Karpas-422 (cell line): Measurements from ENCODE around the gene IGSF23. TPM values are rescaled to one million over a fixed set of nuclear protein-coding genes. Genes with fewer than 3 reads are reported as not detected.

Experiments used
- DNase-seq: peaks from one replicate; pipeline ENCODE4 v3.0.0-alpha.2; 2015
- H2AFZ ChIP-seq: fragments of 200-600 bp; sonication (generic); 2 replicates; pipeline ENCODE4 v1.6.1; 2014; ENCODE audit warnings: antibody characterized with exemption, low read length, mixed read lengths
- H3K27ac ChIP-seq: fragments of 200-600 bp; sonication (generic); 2 replicates; pipeline ENCODE4 v1.5.1; 2014; ENCODE audit warnings: mild to moderate bottlenecking, low read length, moderate library complexity
- H3K27me3 ChIP-seq: fragments of 200-600 bp; sonication (generic); 2 replicates; pipeline ENCODE4 v1.6.1; 2014; ENCODE audit warnings: low read length, mixed read lengths
- H3K36me3 ChIP-seq: fragments of 200-600 bp; sonication (generic); 2 replicates; pipeline ENCODE4 v1.6.1; 2014; ENCODE audit warnings: low read length, mixed read lengths; ENCODE audit not compliant: insufficient read depth
- H3K4me1 ChIP-seq: fragments of 200-600 bp; sonication (generic); 2 replicates; pipeline ENCODE4 v1.6.1; 2014; ENCODE audit warnings: mild to moderate bottlenecking, low read length, mixed read lengths
- H3K4me2 ChIP-seq: fragments of 200-600 bp; sonication (generic); 2 replicates; pipeline ENCODE4 v1.6.1; 2014; ENCODE audit warnings: low read length, low read depth, mild to moderate bottlenecking; ENCODE audit not compliant: poor library complexity, severe bottlenecking
- H3K4me3 ChIP-seq: fragments of 200-600 bp; sonication (generic); 2 replicates; pipeline ENCODE4 v1.5.1; 2014; ENCODE audit warnings: mild to moderate bottlenecking, antibody characterized with exemption, low read length, mixed read lengths
- H3K79me2 ChIP-seq: fragments of 200-600 bp; sonication (generic); 2 replicates; pipeline ENCODE4 v1.6.1; 2014; ENCODE audit warnings: mild to moderate bottlenecking, low read length, mixed read lengths
- H3K9ac ChIP-seq: fragments of 200-600 bp; sonication (generic); 2 replicates; pipeline ENCODE4 v1.6.0; 2014; ENCODE audit warnings: low read length
- H3K9me2 ChIP-seq: fragments of 200-600 bp; sonication (generic), shearing (Covaris generic); replicated peaks from 2 replicates; pipeline ENCODE4 v1.6.0; 2014; ENCODE audit warnings: mild to moderate bottlenecking, low read length, moderate library complexity; ENCODE audit not compliant: insufficient read depth
- H3K9me3 ChIP-seq: fragments of 300-700, 200-600 bp; sonication (generic); 2 replicates; pipeline ENCODE4 v1.6.1; 2014; ENCODE audit warnings: low read length, mixed read lengths
- H4K20me1 ChIP-seq: fragments of 200-600 bp; sonication (generic); 2 replicates; pipeline ENCODE4 v1.6.1; 2014; ENCODE audit warnings: mild to moderate bottlenecking, antibody characterized with exemption, low read length, low read depth; ENCODE audit not compliant: insufficient read depth
- total RNA-seq: library from RNA; depleted of rRNA; stranded (reverse); fragments of >200 nt; shearing (Covaris generic); gene quantifications from 2 replicates; pipeline ENCODE4 v1.2.3, GENCODE V29; 2014; ENCODE audit warnings: low replicate concordance

Gene IGSF23
- total RNA-seq, 1 experiment from 2014 or later, result not detected

DNA sequence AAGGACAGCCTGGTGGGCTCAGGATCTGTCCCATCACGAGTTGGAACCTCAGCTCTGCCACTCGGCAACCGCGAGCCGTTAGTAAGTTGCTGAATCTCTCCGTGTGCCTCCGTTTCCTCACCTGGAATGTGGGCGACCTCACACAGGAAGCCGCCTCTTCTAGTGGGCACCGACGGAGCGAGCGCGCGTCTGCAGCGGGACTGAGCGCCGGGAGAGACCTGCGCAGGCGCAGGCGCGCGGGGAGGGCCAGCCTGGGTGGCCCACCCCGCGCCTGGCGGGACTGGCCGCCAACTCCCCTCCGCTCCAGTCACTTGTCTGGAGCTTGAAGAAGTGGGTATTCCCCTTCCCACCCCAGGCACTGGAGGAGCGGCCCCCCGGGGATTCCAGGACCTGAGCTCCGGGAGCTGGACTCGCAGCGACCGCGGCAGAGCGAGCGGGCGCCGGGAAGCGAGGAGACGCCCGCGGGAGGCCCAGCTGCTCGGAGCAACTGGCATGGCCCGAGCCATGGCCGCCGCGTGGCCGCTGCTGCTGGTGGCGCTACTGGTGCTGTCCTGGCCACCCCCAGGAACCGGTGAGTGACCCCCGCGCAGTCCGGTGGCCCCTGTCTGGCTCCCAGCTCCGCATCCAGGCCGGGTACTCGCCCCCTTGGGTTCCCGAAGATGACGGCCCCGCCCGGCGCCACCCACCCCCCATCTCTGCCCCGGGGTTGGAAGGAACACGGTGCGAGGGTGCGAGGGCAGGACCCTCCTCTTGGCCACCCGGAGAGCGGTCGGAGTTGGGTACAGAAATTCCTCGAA lies 30.4 kb downstream of the IGSF23 start, which contains the start of gene PVR:
Gene PVR, plus strand, starts transcription at position 306 of the 797 bp plus-strand sequence. Its CDS starts 187 bp downstream, at position 493.
- H3K4me2 ChIP-seq, result no peak within 1 kb of the TSS
- H4K20me1 ChIP-seq, result no peaks in the 10 kb centered on the region
- H3K4me3 ChIP-seq, result no peak within 1 kb of the TSS
- H3K79me2 ChIP-seq, result no peaks in the 10 kb centered on the region
- H3K36me3 ChIP-seq, result no peaks in the 10 kb centered on the region
- H3K4me1 ChIP-seq, result no peaks in the 10 kb centered on the region
- no peaks in the 10 kb centered on the region for H3K9me2 ChIP-seq
- H3K27ac ChIP-seq, result no peak within 1 kb of the TSS
- H2AFZ ChIP-seq, result no peak within 1 kb of the TSS
- H3K9me3 ChIP-seq, result no peaks in the 10 kb centered on the region
- DNase-seq, result no peak
- no peak within 1 kb of the TSS for H3K9ac ChIP-seq
- H3K27me3 ChIP-seq, result no peaks in the 10 kb centered on the region

DNA sequence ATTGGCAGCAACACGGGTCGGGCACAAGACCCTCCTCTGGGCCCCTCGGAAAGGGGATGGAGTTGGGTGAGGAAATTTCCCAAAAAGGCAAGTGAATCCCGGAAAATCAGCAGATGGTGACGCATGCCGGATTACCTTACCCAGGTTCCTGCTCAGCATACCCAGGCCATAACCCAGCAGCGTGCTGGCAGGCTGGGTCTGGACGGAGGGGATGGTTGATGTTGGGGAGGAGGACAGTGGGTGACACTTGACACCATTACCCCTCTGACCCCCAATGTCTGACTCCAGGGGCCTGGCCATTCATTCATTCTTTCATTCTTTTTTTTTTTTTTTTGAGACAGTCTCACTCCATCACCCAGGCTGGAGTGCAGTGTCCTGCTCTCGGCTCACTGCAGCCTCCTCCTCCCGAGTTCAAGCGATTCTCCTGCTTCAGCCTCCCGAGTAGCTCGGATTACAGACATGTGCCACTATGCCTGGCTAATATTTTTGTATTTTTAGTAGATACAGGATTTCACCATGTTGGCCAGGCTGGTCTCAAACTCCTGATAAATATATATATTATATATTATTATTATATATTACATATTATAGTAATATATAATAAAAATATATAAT lies 31.1 kb downstream of the IGSF23 start:
- H3K4me2 ChIP-seq, result no peak overlapping the region
- H4K20me1 ChIP-seq, result no peaks in the 10 kb centered on the region
- no peaks in the 10 kb centered on the region for H3K4me1 ChIP-seq
- no peak overlapping the region for H3K27ac ChIP-seq
- no peaks in the 10 kb centered on the region for H3K9me3 ChIP-seq
- H3K4me3 ChIP-seq, result no peak overlapping the region
- H3K9me2 ChIP-seq, result no peaks in the 10 kb centered on the region
- H2AFZ ChIP-seq, result no peak overlapping the region
- no peaks in the 10 kb centered on the region for H3K36me3 ChIP-seq
- H3K27me3 ChIP-seq, result no peaks in the 10 kb centered on the region
- H3K9ac ChIP-seq, result no peak overlapping the region
- no peaks in the 10 kb centered on the region for H3K79me2 ChIP-seq
- no peak for DNase-seq

DNA sequence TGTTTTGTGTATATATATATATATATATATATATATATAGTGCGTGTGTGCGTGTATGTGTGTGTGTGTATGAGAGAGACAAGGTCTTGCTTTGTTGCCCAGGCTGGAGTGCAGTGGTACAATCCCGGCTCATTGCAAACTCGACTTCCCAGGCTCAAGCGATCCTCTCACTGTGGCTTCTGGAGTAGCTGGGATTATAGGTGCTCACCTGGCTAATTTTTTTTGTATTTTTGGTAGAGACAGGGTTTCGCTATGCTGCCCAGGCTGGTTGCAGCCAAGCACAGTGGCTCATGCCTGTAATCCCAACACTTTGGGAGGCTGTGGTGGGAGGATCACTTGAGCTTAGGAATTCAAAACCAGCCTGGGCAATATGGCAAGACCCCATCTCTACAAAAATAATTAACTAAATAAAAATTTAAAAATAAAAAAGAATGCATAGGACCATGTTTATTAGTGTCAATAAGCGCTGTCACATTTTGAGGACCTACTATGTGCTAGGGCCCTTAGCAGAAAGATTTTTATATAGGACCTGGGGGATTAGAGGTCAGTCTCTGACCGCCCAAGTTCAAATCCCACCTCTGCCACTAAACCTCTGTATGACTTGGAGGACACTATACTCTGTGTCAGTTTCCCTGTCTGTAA lies 32.2 kb downstream of the IGSF23 start:
- Histone ChIP-seq H4K20me1 (no peaks in the 10 kb centered on the region), H3K9ac (no peak overlapping the region), H3K4me1 (no peaks in the 10 kb centered on the region), H3K9me2 (no peaks in the 10 kb centered on the region), H3K36me3 (no peaks in the 10 kb centered on the region), H3K9me3 (no peaks in the 10 kb centered on the region), H2AFZ (no peak overlapping the region), H3K27me3 (no peaks in the 10 kb centered on the region), H3K27ac (no peak overlapping the region), H3K4me3 (no peak overlapping the region), H3K4me2 (no peak overlapping the region), H3K79me2 (no peaks in the 10 kb centered on the region)
- no peak for DNase-seq

DNA sequence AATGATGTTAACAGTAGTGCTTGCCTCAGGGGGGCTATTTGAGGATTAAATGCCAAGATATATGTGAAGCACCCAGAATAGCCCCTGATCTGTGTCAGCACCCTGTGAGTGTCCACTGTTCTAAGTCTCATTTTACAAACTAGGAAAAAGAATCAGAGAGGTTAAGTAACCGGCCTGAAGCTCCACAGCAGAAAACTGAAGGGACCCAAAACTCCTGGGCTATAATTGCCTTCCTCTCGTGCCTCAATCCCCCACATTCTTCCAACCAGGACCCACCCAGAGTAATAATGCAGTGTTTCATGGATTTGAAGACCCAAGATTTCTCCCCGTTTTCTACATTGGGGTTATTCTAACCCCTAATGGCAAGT lies 32.7 kb downstream of the IGSF23 start:
- Histone ChIP-seq H4K20me1 (no peaks in the 10 kb centered on the region), H3K9me3 (no peaks in the 10 kb centered on the region), H3K4me1 (no peaks in the 10 kb centered on the region), H3K4me3 (no peak overlapping the region), H2AFZ (no peak overlapping the region), H3K27me3 (no peaks in the 10 kb centered on the region), H3K27ac (no peak overlapping the region), H3K79me2 (no peaks in the 10 kb centered on the region), H3K9ac (no peak overlapping the region), H3K9me2 (no peaks in the 10 kb centered on the region), H3K4me2 (no peak overlapping the region), H3K36me3 (no peaks in the 10 kb centered on the region)
- DNase-seq, result no peak

DNA sequence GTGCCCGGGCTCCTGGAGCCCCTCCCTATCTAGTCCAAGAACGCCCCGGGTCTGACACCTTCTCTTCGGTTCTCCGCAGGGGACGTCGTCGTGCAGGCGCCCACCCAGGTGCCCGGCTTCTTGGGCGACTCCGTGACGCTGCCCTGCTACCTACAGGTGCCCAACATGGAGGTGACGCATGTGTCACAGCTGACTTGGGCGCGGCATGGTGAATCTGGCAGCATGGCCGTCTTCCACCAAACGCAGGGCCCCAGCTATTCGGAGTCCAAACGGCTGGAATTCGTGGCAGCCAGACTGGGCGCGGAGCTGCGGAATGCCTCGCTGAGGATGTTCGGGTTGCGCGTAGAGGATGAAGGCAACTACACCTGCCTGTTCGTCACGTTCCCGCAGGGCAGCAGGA lies 33.8 kb downstream of the IGSF23 start:
- Histone ChIP-seq H3K4me2 (no peak overlapping the region), H4K20me1 (no peaks in the 10 kb centered on the region), H3K36me3 (no peaks in the 10 kb centered on the region), H3K9me2 (no peaks in the 10 kb centered on the region), H2AFZ (no peak overlapping the region), H3K27me3 (no peaks in the 10 kb centered on the region), H3K4me1 (no peaks in the 10 kb centered on the region), H3K9me3 (no peaks in the 10 kb centered on the region), H3K9ac (no peak overlapping the region), H3K79me2 (no peaks in the 10 kb centered on the region), H3K4me3 (no peak overlapping the region), H3K27ac (no peak overlapping the region)
- DNase-seq, result no peak

DNA sequence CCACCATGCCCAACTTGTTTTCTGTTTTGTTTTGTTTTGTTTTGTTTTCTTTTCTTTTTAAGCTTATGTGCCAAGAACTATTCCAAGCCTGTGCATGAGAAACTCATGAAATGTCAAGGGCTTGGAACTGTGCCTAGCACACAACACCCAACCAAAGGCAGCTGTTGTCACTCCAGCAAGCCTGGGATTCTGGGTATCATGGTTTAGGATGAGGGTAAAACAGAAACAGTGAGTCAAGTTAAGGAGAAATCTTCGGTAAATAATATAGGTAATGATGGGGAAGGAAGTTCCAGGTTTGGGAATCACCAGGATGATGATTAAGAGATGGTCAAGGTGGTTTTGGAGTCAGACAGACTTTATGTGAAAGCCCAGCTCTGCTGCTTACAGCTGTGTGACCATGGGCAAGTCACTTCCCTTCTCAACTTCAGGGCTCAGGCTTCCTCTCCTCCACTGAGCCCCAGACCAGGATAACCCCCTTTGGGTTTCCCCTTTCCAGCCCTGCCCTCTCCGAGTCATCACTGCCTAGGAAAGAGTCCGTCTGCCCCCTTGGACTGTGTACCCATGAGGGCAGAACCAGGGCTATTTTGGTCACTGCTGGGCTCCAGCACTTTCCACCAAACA lies 35.4 kb downstream of the IGSF23 start:
- H3K4me3 ChIP-seq, result no peak overlapping the region
- no peaks in the 10 kb centered on the region for H4K20me1 ChIP-seq
- H3K9ac ChIP-seq, result no peak overlapping the region
- H3K27me3 ChIP-seq, result no peaks in the 10 kb centered on the region
- H3K4me1 ChIP-seq, result no peaks in the 10 kb centered on the region
- no peaks in the 10 kb centered on the region for H3K9me2 ChIP-seq
- H2AFZ ChIP-seq, result no peak overlapping the region
- DNase-seq, result no peak
- H3K4me2 ChIP-seq, result no peak overlapping the region
- no peaks in the 10 kb centered on the region for H3K36me3 ChIP-seq
- no peaks in the 10 kb centered on the region for H3K79me2 ChIP-seq
- no peaks in the 10 kb centered on the region for H3K9me3 ChIP-seq
- H3K27ac ChIP-seq, result no peak overlapping the region

DNA sequence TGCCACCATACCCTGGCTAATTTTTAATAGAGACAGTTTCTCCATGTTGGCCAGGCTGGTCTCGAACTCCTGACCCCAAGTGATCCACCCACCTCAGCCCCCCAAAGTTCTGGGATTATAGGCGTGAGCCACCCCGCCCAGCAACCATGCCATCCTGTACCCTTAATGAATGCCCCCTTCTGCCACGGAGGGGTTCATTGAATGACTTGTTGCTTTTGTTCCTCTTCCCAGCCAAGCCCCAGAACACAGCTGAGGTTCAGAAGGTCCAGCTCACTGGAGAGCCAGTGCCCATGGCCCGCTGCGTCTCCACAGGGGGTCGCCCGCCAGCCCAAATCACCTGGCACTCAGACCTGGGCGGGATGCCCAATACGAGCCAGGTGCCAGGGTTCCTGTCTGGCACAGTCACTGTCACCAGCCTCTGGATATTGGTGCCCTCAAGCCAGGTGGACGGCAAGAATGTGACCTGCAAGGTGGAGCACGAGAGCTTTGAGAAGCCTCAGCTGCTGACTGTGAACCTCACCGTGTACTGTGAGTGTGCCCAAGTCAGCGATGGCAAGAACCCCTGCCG lies 36.3 kb downstream of the IGSF23 start:
- no peak overlapping the region for H3K9ac ChIP-seq
- no peaks in the 10 kb centered on the region for H3K9me3 ChIP-seq
- no peaks in the 10 kb centered on the region for H3K27me3 ChIP-seq
- no peak overlapping the region for H3K27ac ChIP-seq
- no peak for DNase-seq
- H3K9me2 ChIP-seq, result no peaks in the 10 kb centered on the region
- no peaks in the 10 kb centered on the region for H4K20me1 ChIP-seq
- no peak overlapping the region for H2AFZ ChIP-seq
- no peaks in the 10 kb centered on the region for H3K79me2 ChIP-seq
- H3K4me1 ChIP-seq, result no peaks in the 10 kb centered on the region
- no peaks in the 10 kb centered on the region for H3K36me3 ChIP-seq
- no peak overlapping the region for H3K4me3 ChIP-seq
- no peak overlapping the region for H3K4me2 ChIP-seq

DNA sequence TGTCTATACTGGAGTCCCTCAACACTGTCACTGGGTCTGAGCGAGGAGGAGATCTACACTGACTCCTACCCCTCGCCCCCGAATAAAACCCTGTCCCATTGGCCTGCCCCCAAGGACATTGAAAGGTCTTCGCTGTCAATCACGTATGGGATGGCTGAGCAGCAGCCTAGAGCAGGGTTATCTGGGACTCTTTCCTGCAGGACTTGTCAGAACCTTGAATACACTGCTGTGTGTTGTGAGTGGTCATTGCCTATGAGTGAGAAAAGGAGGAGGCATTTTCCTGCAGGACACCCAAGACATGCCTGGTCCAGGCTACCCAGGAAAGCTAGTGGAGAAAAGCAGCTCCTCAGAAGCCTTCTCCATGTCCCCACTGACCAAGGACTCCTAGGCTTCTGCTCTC lies 40.0 kb downstream of the IGSF23 start:
- Histone ChIP-seq H3K4me1 (no peaks in the 10 kb centered on the region), H3K4me3 (no peak overlapping the region), H3K9me2 (no peaks in the 10 kb centered on the region), H2AFZ (no peak overlapping the region), H4K20me1 (no peaks in the 10 kb centered on the region), H3K9me3 (no peaks in the 10 kb centered on the region), H3K4me2 (no peak overlapping the region), H3K9ac (no peak overlapping the region), H3K79me2 (no peaks in the 10 kb centered on the region), H3K27me3 (no peaks in the 10 kb centered on the region), H3K36me3 (no peaks in the 10 kb centered on the region), H3K27ac (no peak overlapping the region)
- DNase-seq, result no peak
